Sigmoid colon (tissue), 4 donors: Measurements from ENCODE around the gene WDR86.

Experiments used
- POLR2A ChIP-seq, 2 donors: fragments of 450-650 bp; IDR thresholded peaks; one replicate each; pipeline ENCODE4 v1.6.1; 2016; ENCODE audit warnings: antibody characterized with exemption in 2 of 2, mild to moderate bottlenecking in 2 of 2, moderate library complexity in 2 of 2
- POLR2AphosphoS5 ChIP-seq, 4 donors: sonication (generic); formaldehyde crosslinking; IDR thresholded peaks; one replicate each; pipeline ENCODE4 v1.6.1; 2017; ENCODE audit warnings: antibody characterized with exemption in 4 of 4
- TF ChIP-seq, protein P1 (sequence below), 4 experiments: fragments of 450-650 bp in 3 of 4; fragments of 200-600 bp in 1 of 4; IDR thresholded peaks; one replicate each; pipeline ENCODE4 v1.5.1; 2016 to 2019; ENCODE audit warnings: antibody characterized with exemption in 4 of 4, mild to moderate bottlenecking in 3 of 4, moderate library complexity in 2 of 4

DNA sequence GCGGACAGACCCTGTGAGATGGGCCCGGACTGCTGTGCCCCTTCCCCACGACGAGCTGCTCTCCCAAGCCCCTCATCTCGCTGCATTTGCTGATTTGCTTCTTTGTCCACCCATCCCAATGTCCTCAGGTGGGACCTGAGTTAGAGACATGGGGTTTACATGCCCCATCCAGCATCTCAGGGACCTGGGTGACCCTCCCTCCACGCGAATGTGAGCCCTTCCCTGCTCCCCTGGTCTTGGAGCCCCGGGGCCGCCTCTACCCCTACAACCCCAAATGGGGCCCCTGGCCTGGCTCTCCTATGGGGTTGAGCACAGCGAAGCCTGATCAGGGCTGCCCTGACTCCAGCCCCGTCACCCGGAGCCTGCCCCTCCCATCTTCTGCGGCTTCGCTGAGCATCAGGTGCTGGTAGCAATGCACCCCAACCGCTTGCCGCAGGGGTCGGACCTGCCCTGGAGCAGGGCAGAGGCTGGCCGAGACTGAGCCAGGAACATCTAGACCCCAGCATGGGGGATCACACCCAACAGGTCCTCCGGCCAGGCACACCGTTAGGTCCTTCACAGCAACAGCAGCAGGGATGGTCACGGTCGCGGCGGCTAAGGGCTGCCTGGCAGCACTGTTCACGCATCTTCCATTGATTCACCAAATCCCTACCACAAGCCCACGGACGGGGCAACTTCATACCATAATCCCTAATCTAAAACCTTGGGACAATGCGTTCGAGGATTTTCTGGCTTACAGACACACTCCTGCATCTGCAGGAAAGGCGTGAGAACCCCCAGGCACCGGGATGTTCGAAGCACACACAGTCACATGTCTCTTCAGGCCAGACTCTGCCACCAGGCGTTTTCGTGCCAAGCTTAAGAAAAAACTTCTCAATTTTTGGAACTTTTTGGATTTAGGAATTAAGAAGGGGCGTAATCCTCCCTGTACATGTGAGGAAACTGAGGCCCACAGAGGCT is 15.5 kb downstream of the WDR86 start:
- no peak for TF ChIP-seq POLR2A (IDR thresholded peaks at IDR 0.05)
- TF ChIP-seq, protein P1, sequence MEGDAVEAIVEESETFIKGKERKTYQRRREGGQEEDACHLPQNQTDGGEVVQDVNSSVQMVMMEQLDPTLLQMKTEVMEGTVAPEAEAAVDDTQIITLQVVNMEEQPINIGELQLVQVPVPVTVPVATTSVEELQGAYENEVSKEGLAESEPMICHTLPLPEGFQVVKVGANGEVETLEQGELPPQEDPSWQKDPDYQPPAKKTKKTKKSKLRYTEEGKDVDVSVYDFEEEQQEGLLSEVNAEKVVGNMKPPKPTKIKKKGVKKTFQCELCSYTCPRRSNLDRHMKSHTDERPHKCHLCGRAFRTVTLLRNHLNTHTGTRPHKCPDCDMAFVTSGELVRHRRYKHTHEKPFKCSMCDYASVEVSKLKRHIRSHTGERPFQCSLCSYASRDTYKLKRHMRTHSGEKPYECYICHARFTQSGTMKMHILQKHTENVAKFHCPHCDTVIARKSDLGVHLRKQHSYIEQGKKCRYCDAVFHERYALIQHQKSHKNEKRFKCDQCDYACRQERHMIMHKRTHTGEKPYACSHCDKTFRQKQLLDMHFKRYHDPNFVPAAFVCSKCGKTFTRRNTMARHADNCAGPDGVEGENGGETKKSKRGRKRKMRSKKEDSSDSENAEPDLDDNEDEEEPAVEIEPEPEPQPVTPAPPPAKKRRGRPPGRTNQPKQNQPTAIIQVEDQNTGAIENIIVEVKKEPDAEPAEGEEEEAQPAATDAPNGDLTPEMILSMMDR (IDR thresholded peaks at IDR 0.05) = no peak
- no peak for TF ChIP-seq POLR2AphosphoS5 (IDR thresholded peaks at IDR 0.05)
